CD4-positive, alpha-beta T cell (primary cell): Measurements from ENCODE around the gene ADTRP. TPM values are rescaled to one million over a fixed set of nuclear protein-coding genes. Genes with fewer than 3 reads are reported as not detected.
A peak's percentile ranks its signal among the peaks of the same experiment; 100 is the strongest.

ENCODE experiments used
- ATAC-seq: fragments of 200-7000 bp; cut with Tn5 transposase; one replicate; pipeline ENCODE4 v1.10.0; 2022; ENCODE audit warnings: mild to moderate bottlenecking; ENCODE audit not compliant: poor library complexity
- CTCF ChIA-PET: fragments of 350-600 bp; sonication (Branson Sonifier 250); formaldehyde crosslinking; loops from one replicate; lab custom pipeline; 2021; ENCODE audit warnings: antibody characterized with exemption, inconsistent platforms; lab: Charles Lee
- POLR2A ChIA-PET: fragments of 350-600 bp; sonication (Branson Sonifier 250); formaldehyde crosslinking; loops from one replicate; lab custom pipeline; 2021; ENCODE audit warnings: antibody characterized with exemption, inconsistent platforms; lab: Charles Lee
- DNase-seq, 14 experiments: peaks; one replicate each; pipeline ENCODE4 v3.0.0-alpha.2; 2013 to 2020; ENCODE audit warnings: mixed read lengths in 2 of 14
- H3K27ac ChIP-seq, 2 donors: one replicate each; pipeline versions ENCODE4 v1.5.1 to v1.7.0; 2013; ENCODE audit warnings: low read length in 2 of 2, low read depth in 1 of 2, mild to moderate bottlenecking in 1 of 2
- H3K27me3 ChIP-seq, 2 experiments: 1 replicate in 1 of 2; 2 replicates in 1 of 2; pipeline versions ENCODE4 v1.6.1 to v1.7.0; 2013; ENCODE audit warnings: low read length in 2 of 2, control low read depth in 1 of 2, mild to moderate bottlenecking in 1 of 2, moderate library complexity in 1 of 2; ENCODE audit not compliant: insufficient read depth in 2 of 2, control insufficient read depth in 1 of 2
- H3K36me3 ChIP-seq: one replicate; pipeline ENCODE4 v1.6.1; 2013; ENCODE audit warnings: low read length, control low read depth; ENCODE audit not compliant: insufficient read depth
- H3K4me1 ChIP-seq: one replicate; pipeline ENCODE4 v1.6.1; 2013; ENCODE audit warnings: low read length, control low read depth; ENCODE audit not compliant: insufficient read depth
- H3K4me3 ChIP-seq: one replicate; pipeline ENCODE4 v1.5.1; 2013; ENCODE audit warnings: mild to moderate bottlenecking, low read length, moderate library complexity
- H3K9me3 ChIP-seq, 2 experiments: 1 replicate in 1 of 2; 2 replicates in 1 of 2; pipeline versions ENCODE4 v1.6.1 to v1.7.0; 2013; ENCODE audit warnings: low read length in 2 of 2, mild to moderate bottlenecking in 2 of 2, control low read depth in 1 of 2, moderate library complexity in 1 of 2; ENCODE audit not compliant: control insufficient read depth in 1 of 2, insufficient read depth in 1 of 2
- H3K27ac Mint-ChIP-seq: one replicate; pipeline ENCODE4 v1.8.0; 2020; ENCODE audit warnings: mixed read lengths
- H3K27me3 Mint-ChIP-seq: one replicate; pipeline ENCODE4 v1.8.0; 2021; ENCODE audit warnings: mixed read lengths
- H3K36me3 Mint-ChIP-seq: one replicate; pipeline ENCODE4 v1.8.0; 2021; ENCODE audit warnings: low read depth, mixed read lengths
- H3K4me1 Mint-ChIP-seq: one replicate; pipeline ENCODE4 v1.8.0; 2021; ENCODE audit warnings: low read depth, mixed read lengths
- H3K4me3 Mint-ChIP-seq: one replicate; pipeline ENCODE4 v1.8.0; 2020; ENCODE audit warnings: mild to moderate bottlenecking, mixed read lengths
- H3K9me3 Mint-ChIP-seq: one replicate; pipeline ENCODE4 v1.8.0; 2020; ENCODE audit warnings: mixed read lengths
- CTCF ChIP-seq: fragments of 200-600 bp; IDR thresholded peaks from one replicate; pipeline ENCODE4 v1.8.0; 2022; ENCODE audit warnings: antibody characterized with exemption, mild to moderate bottlenecking
- intact Hi-C, 2 experiments: fragments of 100-400 bp; cut with DNase I in 1 of 2; cut with micrococcal nuclease in 1 of 2; formaldehyde crosslinking; loops; one replicate each; pipeline versions ENCODE4 v1.15.1 to v1.9.0; 2023 to 2025; cut with DNase I, micrococcal nuclease
- total RNA-seq, 174 experiments: library from RNA in 2 of 174; stranded (reverse) in 2 of 174; gene quantifications; one replicate each; pipeline ENCODE4 v1.2.3 and lab custom pipeline; 2021 to 2026

Gene ADTRP
- total RNA-seq, 2 experiments from 2014 or later, result 14.3 to 15.2 TPM

GRCh38 chr6:11775791-11776409, 2.7 kb downstream of the ADTRP start:
- Mint-ChIP-seq H3K36me3 (no peaks in the 10 kb centered on the region), H3K9me3 (no peaks in the 10 kb centered on the region), H3K27ac (no peak overlapping the region), H3K27me3 (no peaks in the 10 kb centered on the region), H3K4me1 (no peaks in the 10 kb centered on the region), H3K4me3 (no peak overlapping the region)
- TF ChIP-seq CTCF, result no peak
- Histone ChIP-seq H3K4me1 (no peaks in the 10 kb centered on the region), H3K36me3 (no peaks in the 10 kb centered on the region), H3K9me3 (no peaks in the 10 kb centered on the region), H3K4me3 (no peak overlapping the region), H3K27me3 (no peaks in the 10 kb centered on the region), H3K27ac (no peak overlapping the region)
- DNase-seq (no peak), ATAC-seq (no peak)
- ChIA-PET POLR2A (interaction anchor here (1.0 kb wide), 1 partner anchor 10 kb away, joined by 3 read pairs; no protein-coding TSS in a partner anchor), CTCF (no interaction called here)
- intact Hi-C loops, result loop anchor here in 1 of 2 experiments (5.0 kb wide), 1 partner anchor 64 kb away; no protein-coding TSS in a partner anchor

GRCh38 chr6:11774426-11774825, 4.2 kb downstream of the ADTRP start:
- no peak overlapping the region for H3K4me3 Mint-ChIP-seq
- no peak overlapping the region for H3K27ac Mint-ChIP-seq
- no peak overlapping the region for H3K4me3 ChIP-seq
- H3K9me3 ChIP-seq, result no peaks in the 10 kb centered on the region
- POLR2A ChIA-PET, result no interaction called here
- no peaks in the 10 kb centered on the region for H3K27me3 ChIP-seq
- DNase-seq, result peak in 2 of 14 experiments; percentile 56 to 57
- no peaks in the 10 kb centered on the region for H3K4me1 ChIP-seq
- H3K9me3 Mint-ChIP-seq, result no peaks in the 10 kb centered on the region
- TF ChIP-seq CTCF, result no peak
- H3K4me1 Mint-ChIP-seq, result no peaks in the 10 kb centered on the region
- CTCF ChIA-PET, result no interaction called here
- H3K27me3 Mint-ChIP-seq, result no peaks in the 10 kb centered on the region
- no peaks in the 10 kb centered on the region for H3K36me3 Mint-ChIP-seq
- no peaks in the 10 kb centered on the region for H3K36me3 ChIP-seq
- intact Hi-C loops, result no loop called here
- no peak for ATAC-seq
- H3K27ac ChIP-seq, result no peak overlapping the region

- no peak overlapping the region for H3K27ac Mint-ChIP-seq
- no peaks in the 10 kb centered on the region for H3K9me3 Mint-ChIP-seq
- CTCF ChIA-PET, result no interaction called here
- H3K4me3 Mint-ChIP-seq, result no peak overlapping the region
- H3K27me3 Mint-ChIP-seq, result no peaks in the 10 kb centered on the region
- Histone ChIP-seq H3K27me3 (no peaks in the 10 kb centered on the region), H3K9me3 (no peaks in the 10 kb centered on the region), H3K27ac (no peak overlapping the region), H3K4me1 (no peaks in the 10 kb centered on the region), H3K4me3 (no peak overlapping the region), H3K36me3 (no peaks in the 10 kb centered on the region)
- H3K36me3 Mint-ChIP-seq, result no peaks in the 10 kb centered on the region
- H3K4me1 Mint-ChIP-seq, result no peaks in the 10 kb centered on the region
- DNase-seq (no peak), ATAC-seq (no peak)
- POLR2A ChIA-PET, result no interaction called here
- no peak for TF ChIP-seq CTCF
- intact Hi-C loops, result no loop called here
Measured at GRCh38 chr6:11773581-11773980, 5.0 kb downstream of the ADTRP start.
